Pulmonary artery endothelial cell (primary cell): ENCODE measurements around the gene AKR1B15. TPM values are rescaled to one million over a fixed set of nuclear protein-coding genes. Genes with fewer than 3 reads are reported as not detected.
"Not testable (repeated sequence)": the region's sequence is repeated elsewhere in the genome, so short reads cannot be mapped to it uniquely, and the experiment has no call there.

Experiments
- DNase-seq: peaks from one replicate; pipeline ENCODE4 v3.0.0-alpha.2; 2011; ENCODE audit warnings: low read depth, low spot score
- total RNA-seq: library from RNA; depleted of rRNA; stranded (reverse); fragments of >200 nt; gene quantifications from 2 replicates; pipeline ENCODE4 v1.2.3, GENCODE V29; 2014

Gene AKR1B15
- total RNA-seq, 1 donor from 2014 or later = not detected

DNA sequence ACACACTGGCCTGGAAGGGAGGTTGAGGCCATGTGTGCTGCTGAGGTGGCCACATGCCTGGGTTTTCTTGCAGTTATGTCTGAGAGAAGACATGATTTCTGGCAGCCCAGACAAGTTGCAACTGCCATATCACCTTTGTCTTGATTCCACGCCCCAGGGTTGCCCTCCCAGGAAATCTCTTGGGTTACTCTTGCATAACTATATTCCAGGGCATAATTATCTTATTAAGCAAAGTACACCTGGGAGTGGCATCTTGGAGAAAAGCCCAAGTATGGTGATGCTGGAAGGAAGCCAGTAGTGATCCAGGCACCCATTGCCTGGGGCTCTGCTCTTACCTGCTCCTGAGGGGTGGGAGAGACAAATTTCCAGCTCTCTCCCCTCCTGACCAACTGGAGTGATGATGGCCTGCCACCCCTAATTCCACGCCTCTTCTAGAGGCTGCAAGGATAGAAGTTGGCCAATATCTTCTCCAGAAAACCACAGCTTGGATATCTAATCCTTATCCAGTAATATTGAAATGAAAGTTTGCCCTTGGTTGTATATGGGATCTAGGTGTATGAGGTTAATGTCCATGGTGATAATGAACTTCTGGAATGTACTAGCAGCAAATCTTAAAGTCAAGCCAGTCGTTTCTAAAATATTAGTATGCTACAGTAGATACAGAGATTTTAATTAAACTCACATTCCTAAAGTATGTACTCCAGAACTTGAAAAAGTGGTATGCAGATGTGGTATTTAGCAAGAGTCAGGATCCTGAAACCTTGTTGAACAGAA is 16.5 kb upstream of the AKR1B15 start:
- DNase-seq = no peak

DNA sequence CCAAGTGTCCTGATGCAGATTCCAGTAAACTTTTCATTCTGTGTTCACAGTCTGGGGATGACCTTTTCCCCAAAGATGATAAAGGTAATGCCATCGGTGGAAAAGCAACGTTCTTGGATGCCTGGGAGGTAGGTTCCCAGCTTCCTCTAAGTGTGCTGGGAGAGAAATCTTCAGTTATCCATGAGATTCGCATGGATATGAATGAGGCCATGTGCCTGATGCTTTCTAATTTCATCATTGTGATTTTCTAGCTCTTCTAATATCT is 16.0 kb upstream of the AKR1B15 start:
- DNase-seq = no peak

DNA sequence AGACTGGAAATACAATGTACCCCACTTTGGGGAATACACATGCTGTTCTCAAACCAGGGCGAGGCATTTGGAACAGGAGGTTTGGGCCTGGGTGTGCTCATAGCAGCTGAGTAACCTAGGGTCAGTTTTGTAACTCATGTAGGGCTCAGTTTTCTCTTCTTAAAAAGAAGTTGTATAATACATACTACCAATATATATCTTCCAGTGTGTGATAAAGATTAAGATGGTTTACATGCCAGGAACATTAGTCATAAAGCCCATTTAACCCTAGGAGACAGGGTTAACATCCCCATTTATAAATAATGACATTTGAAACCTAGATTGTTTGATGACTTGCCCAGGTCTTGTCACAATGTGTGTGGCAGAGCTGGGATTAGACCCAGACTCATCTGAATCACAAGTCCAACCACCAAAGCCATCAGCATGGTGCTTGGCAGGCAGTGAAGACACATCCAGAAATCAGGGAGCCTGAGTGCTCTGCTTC is 15.6 kb upstream of the AKR1B15 start:
- no peak for DNase-seq

DNA sequence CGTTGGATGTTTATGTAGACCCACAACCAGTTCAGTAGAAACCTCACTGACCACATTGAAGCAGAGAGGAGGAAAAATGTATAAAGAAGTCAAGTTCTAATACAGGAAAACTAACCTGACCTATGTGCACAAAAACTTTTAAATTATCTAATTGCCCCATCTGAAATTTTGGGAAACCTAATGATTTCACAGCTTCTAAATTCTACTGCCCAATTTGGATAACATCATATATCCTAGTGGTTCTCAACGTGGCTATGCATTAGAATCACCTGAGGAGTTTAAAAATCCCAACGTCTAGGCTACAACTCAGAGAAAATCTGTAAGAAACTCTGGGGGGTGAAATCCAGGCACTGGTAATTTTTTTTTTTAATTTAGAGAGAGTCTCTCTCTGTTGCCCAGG is 14.3 kb upstream of the AKR1B15 start:
- no peak for DNase-seq

DNA sequence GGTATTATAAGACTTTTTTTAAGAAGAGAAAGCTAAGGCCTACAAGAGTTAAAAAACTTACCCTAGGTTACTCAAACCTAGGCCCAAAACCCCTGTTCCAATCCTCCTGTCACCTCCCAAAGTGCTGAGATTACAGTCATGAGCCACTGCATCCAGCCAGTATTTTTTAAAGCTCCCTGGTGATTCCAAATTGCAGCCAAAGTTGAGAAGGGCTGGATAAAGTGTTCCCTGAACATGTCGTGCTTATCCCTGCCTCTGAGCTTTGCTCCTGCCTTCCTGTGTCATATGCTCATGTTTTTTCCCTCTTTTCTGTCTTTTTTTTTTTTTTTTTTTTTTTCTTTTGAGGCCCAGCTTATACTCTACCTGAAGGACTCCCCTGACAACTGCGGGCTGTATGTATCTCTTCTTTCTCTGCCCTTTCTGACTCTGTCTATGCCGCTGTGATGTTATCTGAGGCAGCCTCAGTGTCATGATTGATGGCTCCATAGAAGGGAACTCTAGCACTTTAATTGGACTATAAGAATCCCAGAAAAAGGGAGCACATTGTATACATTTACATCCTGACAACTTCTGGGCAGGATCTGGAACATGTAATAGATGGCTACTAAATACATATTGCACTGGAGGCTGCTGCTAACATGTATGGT is 13.5 kb upstream of the AKR1B15 start:
- DNase-seq = no peak

DNA sequence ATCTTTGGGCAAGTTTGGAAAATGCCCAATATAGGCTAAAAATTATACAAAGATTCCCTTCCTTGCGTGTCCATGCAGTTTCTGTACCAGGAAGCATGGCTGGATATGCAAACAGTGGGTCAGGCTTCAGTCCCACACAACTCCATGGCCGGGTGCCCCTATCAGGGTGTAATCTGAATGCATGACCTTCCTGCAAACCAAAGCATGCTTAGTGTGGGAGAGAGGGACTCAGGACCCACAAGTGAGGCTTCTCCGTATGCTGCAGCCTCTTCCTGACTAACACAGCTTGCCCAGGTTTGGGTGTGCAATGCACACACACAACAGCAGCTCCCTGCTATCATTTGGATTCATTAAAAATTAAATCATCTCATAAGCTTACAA is 13.0 kb upstream of the AKR1B15 start:
- no peak for DNase-seq

DNA sequence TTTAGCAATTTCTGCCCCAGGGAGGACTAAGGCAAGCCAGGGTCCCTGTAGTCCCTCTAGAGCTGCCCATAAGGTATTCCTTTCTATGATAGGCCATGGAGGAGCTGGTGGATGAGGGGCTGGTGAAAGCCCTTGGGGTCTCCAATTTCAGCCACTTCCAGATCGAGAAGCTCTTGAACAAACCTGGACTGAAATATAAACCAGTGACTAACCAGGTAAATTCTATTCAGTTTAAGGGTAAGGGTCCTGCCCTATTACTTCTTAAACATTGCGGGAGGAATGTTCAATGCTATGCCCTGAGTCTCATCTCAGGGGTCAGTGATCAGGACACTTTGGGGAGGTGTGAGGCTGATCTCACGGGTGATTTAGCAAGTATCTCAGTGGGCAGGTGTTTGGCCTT is 12.4 kb upstream of the AKR1B15 start:
- DNase-seq = not testable (repeated sequence)

DNA sequence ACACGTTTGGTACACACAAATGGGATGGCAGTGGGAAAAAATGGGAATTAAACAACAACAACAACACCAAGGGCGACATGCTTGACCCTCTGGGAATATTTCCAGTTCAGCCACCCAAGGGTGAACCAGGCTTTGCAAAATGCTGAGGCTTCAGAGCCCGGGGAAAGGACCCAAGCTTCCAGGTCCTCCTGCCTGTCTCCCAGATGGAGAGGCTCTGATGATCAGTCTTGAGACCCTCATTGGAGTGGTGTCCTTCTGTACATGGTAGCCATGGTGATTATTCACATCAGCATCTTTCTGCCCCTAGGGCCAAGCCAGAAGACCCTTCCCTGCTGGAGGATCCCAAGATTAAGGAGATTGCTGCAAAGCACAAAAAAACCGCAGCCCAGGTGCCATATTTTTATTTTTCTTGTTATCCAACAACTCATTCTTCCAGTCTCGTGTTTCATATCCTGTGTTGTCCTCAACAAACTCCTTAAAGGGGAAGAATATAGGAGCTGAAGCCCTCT is 11.6 kb upstream of the AKR1B15 start:
- DNase-seq = not testable (repeated sequence)

DNA sequence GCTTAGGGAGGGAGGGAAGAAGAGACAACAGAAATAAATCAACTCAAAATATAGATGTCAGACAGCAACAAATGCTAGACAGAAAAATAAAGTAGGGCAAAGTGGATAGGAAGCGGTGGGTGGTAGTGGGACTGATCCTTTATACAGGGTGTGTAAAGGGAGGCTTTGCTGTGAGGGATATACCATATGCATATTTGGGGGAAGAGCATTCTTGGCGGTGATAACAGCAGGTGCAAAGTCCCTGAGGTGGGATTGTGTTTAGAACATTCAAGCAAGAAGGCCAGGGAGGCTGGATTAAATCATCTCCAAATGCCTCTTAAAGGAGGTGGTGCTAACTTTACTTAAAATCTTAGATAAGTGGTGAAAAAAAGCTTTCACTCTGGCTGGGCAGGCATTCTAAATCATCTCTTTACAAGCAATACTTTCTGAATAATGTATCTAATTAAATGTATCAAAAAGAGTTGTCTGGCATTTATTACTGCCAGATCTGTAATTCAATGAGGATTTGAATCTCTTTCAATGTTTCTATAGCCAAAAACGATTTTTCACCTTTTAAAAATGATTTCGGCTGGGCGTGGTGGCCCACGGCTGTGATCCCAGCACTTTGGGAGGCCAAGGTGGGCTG is 9.4 kb upstream of the AKR1B15 start:
- DNase-seq = no peak

DNA sequence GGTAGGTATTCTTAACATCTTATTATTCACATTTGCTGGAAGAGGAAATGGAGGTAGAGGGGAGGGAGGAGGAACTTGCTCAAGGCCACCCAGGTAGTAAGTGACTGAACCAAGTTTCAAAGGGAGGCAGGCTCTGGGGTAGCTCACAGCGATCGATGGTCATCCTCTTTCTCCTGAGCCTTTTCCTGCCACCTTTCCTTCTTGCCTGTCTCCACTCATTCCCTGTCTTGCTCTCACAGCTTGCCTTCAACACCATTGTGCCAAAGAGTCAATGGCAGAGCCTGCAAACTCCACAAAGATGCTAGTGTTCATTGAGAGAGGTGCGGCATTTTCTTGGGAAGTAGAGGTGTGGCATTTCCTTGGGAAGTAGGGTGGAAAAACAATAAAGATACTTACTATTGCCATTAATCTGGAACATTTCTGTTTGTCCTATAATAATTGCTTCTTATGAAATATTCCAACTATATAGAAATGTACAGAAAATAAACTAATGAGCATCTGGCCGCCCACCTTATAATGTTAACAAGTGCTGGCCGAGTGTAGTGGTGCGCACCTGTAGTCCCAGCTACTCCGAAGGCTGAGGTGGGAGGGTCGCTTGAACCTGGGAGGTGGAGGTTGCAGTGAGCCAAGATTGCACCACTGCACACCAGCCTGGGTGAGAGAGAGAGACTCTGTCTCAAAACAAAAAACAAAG is 7.3 kb upstream of the AKR1B15 start:
- DNase-seq = not testable (repeated sequence)

DNA sequence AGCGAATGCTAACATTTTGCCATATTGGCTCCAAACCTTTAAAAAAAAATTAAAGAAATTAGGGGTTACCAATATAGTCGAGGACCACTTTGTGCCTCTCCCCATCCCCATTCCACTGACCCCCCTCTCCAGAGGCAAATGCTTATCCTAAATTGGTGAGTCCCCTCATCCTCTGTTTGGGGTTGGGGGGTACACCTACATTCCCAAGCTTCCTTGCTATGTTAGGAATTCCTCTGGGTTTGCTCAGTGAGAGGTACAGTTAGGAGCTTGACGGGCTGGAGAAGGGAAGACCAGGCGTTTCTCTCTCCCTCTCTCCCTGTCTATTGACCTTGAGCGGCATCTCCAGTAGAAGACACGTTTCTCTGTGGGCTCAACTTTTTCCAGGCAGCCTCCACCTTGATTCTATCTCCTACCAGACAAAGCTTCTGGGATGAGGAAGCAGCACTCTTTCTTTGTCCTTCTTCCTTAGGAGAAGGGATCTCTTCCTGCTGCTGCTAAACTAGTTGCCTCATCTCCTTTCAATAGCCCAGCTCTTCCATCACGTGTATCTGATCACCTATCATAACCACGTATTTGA is 6.6 kb upstream of the AKR1B15 start:
- no peak for DNase-seq

DNA sequence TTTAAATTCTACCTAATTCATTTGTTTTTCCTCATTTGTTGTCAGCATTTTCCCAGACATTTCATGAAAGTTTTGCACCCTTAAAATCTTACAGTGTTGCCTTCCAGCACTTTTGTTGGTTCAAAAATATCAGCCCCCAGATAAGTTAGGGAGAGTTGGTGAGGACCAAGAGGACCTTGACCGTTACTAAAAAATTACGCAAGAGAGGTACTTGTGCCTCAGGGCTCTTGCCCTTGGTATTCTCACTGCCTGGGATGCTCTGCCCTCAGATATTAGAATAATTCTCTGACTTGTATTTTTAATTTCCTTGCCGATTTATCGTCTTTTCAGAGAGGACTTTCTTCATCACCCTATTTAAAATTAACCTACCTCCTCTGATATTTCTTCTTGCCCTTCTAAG is 3.5 kb upstream of the AKR1B15 start:
- DNase-seq = no peak

DNA sequence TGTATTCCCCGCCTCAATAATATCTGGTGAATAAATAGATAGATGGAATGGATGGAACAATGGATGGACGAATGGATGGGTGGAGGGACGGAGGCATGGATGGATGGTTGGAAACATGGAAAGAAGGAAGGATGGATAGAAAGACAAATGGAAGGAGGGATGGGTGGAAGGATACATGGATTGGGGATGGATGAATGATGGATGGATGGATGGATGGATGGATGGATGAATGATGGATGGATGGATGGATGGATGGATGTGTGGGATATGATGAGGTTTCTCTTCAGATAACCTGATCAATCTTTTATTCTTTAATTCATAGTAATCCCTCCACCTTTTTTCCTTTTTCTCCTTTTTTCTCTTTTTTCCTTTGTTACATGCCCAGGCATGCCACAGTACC is 3.0 kb upstream of the AKR1B15 start:
- DNase-seq = no peak

DNA sequence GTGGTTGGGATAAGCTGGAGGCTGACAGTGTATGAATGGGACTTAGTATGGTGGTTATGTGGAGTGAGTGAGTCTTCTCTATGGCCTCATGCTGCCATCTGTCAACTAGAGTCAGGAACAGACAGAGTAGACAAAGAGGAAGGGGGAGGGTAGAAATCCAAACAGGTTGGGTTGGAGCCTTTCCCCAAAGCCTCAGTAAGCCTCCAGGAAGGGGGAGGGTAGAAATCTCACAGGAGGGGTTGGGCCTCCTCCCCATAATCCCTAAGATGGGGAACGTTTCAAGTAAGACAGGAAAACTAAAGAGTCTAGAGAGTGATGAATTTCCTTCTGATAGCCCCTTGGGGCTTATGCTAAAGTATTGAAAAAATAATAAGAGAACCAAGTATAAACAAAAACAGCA is 2.0 kb upstream of the AKR1B15 start:
- no peak for DNase-seq

DNA sequence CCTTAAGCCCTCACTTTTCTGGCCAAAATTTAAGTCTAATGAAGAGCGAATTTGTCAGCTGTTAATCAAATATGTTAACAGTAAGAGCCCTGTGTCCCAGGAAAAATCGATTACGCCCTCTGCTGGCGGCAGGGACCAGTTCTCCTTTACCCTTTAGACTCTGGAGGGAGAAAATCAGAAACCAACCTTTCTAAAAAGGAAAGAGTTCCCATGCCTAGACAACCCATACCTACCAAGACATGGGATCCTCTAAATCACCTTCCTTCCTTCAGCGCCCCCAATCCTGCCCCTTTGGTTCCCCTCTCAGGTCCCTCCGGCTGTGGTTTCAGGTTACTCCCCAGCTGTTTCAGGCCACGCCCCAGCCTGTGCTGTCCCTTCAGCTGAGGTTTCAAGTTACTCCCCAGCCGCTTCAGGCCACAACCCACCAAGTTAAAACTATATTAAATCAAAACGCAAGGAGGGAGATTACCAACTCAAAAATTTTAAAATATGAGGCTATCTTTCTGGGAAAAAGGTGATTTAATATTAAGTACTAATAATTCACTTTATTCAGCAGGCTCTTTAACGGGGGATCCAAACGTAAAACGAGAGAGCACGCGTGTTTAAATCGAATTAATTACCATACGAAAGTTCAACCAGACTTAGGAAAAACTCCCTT is 1.4 kb upstream of the AKR1B15 start:
- peak; percentile 1 for DNase-seq

DNA sequence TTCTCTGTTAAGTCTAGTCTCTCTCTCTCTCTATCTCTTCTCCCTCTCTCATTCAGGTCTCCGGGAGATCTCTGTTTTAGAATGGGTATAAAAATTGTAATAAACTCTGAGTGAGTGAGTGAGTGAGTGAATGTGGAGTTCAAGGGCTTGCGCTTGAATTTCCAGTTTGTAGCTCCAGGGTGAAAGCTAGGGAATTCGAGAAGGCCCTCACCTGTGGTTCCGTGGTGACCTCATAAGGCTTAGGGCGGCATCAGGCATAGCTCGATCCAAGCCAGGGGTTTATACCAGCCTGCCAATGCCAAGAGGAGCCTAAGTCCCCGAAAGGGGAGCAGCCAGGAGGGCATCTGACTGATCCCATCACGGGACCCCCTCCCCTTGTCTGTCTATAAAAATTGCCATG is 456 bp downstream of the AKR1B15 start:
- DNase-seq = no peak

DNA sequence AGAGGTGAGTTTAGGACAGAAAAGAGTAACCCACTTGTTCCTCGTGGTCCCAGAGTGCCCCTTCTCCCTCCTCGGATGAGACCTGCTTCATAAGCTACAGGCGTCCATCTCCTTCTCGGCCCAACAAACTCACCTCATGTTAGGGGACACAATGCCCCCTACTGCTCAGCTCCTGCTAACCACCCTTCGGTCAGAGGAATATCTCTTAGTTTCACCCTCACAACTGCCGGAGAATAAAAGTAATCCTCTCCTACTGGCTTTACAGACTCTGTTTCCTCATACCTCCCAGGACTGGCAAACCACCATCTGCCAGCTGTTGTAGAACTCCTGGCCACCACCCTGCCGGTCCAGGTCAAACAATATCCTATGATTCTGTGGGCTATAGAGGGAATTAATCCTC is 3.2 kb downstream of the AKR1B15 start:
- no peak for DNase-seq

DNA sequence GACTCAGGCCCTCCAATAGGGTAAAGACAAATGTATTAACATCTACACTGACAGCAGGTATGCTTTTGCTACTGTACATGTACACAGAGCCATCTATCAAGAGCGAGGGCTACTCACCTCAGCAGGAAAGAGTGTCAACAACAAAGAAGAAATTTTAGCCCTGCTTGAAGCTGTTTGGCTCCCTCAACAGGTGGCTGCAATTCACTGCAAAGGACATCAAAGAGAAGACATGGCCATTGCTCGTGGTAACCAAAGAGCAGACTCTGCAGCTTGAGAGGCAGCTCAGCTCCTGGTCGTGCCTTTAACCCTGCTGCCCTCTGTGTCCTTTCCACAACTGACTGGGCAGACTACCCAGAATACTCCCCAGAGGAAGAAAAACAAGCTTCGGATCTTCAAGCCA is 5.1 kb downstream of the AKR1B15 start:
- DNase-seq = no peak

DNA sequence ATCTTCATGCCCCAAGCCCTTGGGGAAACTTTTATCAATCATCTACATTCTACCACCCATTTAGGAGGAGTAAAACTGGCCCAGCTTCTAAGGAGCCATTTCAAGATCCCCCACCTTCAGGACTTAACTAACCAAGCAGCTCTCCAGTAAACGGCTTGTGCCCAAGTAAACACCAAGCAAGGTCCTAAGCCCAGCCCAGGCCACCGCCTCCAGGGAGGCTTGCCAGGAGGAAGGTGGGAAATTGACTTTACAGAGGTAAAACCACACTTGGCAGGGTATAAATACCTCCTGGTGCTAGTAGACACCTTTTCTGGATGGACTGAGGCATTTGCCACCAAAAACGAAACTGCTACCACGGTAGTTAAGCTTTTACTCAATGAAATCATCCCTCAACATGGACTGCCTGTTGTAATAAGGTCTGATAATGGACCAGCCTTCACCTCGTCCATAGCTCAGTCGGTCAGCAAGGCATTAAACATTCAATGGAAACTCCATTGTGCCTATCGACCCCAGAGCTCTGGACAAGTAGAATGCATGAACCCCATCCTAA is 5.6 kb downstream of the AKR1B15 start:
- no peak for DNase-seq

DNA sequence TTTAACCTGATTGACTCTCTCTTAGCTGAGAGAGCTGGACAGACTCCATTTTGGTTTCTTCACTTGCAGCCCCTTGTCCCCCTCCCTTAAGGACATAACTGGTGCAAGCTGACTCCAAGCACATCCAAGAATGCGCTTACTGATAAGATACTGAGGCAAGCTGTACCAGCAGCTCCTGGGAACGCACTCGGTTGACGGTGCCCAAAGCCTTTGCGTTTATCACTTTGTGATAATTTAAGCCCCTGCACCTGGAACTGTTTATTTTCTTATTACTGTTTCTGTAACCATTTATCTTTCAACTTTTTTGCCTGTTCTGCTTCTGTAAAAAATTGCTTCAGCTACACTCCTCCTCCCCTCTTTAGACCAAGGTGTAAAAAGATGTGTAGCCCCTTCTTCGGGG is 8.5 kb downstream of the AKR1B15 start:
- no peak for DNase-seq

DNA sequence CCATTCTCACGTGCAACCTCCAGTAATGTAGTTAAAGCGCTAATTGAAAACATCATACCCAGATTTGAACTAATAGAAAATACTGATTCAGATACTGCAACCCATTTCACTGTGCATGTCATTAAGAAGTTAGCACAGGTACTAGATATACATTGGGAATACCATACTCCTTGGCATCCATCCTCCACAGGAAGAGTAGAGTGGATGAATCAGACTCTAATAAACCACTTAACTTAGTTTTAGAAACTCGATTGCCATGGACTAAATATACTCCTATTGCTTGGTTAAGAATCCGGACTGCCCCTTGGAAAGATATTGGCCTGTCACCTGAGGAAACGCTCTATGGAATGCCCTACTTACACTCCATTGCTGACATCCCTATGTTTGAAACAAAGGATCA is 9.5 kb downstream of the AKR1B15 start:
- DNase-seq = no peak
